ENCODE data around the gene CHRNA9. TPM values are rescaled to one million over a fixed set of nuclear protein-coding genes. Genes with fewer than 3 reads are reported as not detected.

Gene CHRNA9
- total RNA-seq, 2 donors from 2014 or later = 0.90 TPM; not detected in 1

- no peaks in the 10 kb centered on the region for H3K36me3 ChIP-seq (ENCODE audit: control insufficient read depth, insufficient read depth, low read length)
- H3K9ac ChIP-seq (ENCODE audit: extremely low read depth, low read length, poor library complexity, severe bottlenecking) = no peak overlapping the region
- no peak for DNase-seq
- 77 to 86% methylated on average over 7 to 8 of the region's 8 CpGs for WGBS, 2 experiments (ENCODE audit: insufficient coverage in 1 of 2, insufficient read length in 1 of 2)
- Mint-ChIP-seq H3K9me3 (no peaks in the 10 kb centered on the region), H3K27me3 (ENCODE audit: insufficient read depth) (no peaks in the 10 kb centered on the region), H3K36me3 (ENCODE audit: low read depth) (no peaks in the 10 kb centered on the region), H3K27ac (no peak overlapping the region), H3K4me1 (peaks cover 15% of the 10 kb centered on the region), H3K4me3 (no peak overlapping the region)
- no peaks in the 10 kb centered on the region for H3K27me3 ChIP-seq (ENCODE audit: control insufficient read depth, insufficient read depth, low read length, poor library complexity, severe bottlenecking)
- peaks cover 5% of the 10 kb centered on the region for H3K9me3 ChIP-seq (ENCODE audit: control insufficient read depth, low read length)
- no peak overlapping the region for H3K27ac ChIP-seq (ENCODE audit: low read depth, low read length)
- no peak overlapping the region for H3K4me3 ChIP-seq (ENCODE audit: low read length)
- peaks cover 3% of the 10 kb centered on the region for H3K4me1 ChIP-seq (ENCODE audit: control insufficient read depth, insufficient read depth, low read length)
- no peak for TF ChIP-seq CTCF (conservative IDR thresholded peaks at IDR 0.05)
Measured at GRCh38 chr4:40333921-40334352, 1.2 kb upstream of the CHRNA9 start.

GRCh38 chr4:40335525-40335894 is 377 bp downstream of the CHRNA9 start:
- Mint-ChIP-seq H3K4me1 (peaks cover 16% of the 10 kb centered on the region), H3K27me3 (ENCODE audit: insufficient read depth) (no peaks in the 10 kb centered on the region), H3K9me3 (no peaks in the 10 kb centered on the region), H3K36me3 (ENCODE audit: low read depth) (no peaks in the 10 kb centered on the region), H3K4me3 (peak overlapping the region; percentile 7), H3K27ac (no peak overlapping the region)
- peaks cover 5% of the 10 kb centered on the region for H3K9me3 ChIP-seq (ENCODE audit: control insufficient read depth, low read length)
- no peak overlapping the region for H3K9ac ChIP-seq (ENCODE audit: extremely low read depth, low read length, poor library complexity, severe bottlenecking)
- H3K27me3 ChIP-seq (ENCODE audit: control insufficient read depth, insufficient read depth, low read length, poor library complexity, severe bottlenecking) = no peaks in the 10 kb centered on the region
- peaks cover 3% of the 10 kb centered on the region for H3K4me1 ChIP-seq (ENCODE audit: control insufficient read depth, insufficient read depth, low read length)
- no peak overlapping the region for H3K27ac ChIP-seq (ENCODE audit: low read depth, low read length)
- WGBS, 2 experiments (ENCODE audit: insufficient coverage in 1 of 2, insufficient read length in 1 of 2) = 76 to 79% methylated on average over 3 to 4 of the region's 4 CpGs
- H3K36me3 ChIP-seq (ENCODE audit: control insufficient read depth, insufficient read depth, low read length) = no peaks in the 10 kb centered on the region
- no peak for TF ChIP-seq CTCF (conservative IDR thresholded peaks at IDR 0.05)
- H3K4me3 ChIP-seq (ENCODE audit: low read length) = no peak overlapping the region
- no peak for DNase-seq

- Histone ChIP-seq H3K36me3 (ENCODE audit: control insufficient read depth, insufficient read depth, low read length) (no peaks in the 10 kb centered on the region), H3K9ac (ENCODE audit: extremely low read depth, low read length, poor library complexity, severe bottlenecking) (no peak overlapping the region), H3K4me1 (ENCODE audit: control insufficient read depth, insufficient read depth, low read length) (peaks cover 3% of the 10 kb centered on the region), H3K27me3 (ENCODE audit: control insufficient read depth, insufficient read depth, low read length, poor library complexity, severe bottlenecking) (no peaks in the 10 kb centered on the region), H3K27ac (ENCODE audit: low read depth, low read length) (no peak overlapping the region), H3K9me3 (ENCODE audit: control insufficient read depth, low read length) (peaks cover 5% of the 10 kb centered on the region), H3K4me3 (ENCODE audit: low read length) (no peak overlapping the region)
- Mint-ChIP-seq H3K4me1 (peaks cover 18% of the 10 kb centered on the region), H3K9me3 (no peaks in the 10 kb centered on the region), H3K36me3 (ENCODE audit: low read depth) (no peaks in the 10 kb centered on the region), H3K4me3 (no peak overlapping the region), H3K27me3 (ENCODE audit: insufficient read depth) (no peaks in the 10 kb centered on the region), H3K27ac (no peak overlapping the region)
- no peak for DNase-seq
- 91 to 98% methylated on average over 8 to 9 of the region's 9 CpGs for WGBS, 2 experiments (ENCODE audit: insufficient coverage in 1 of 2, insufficient read length in 1 of 2)
- no peak for TF ChIP-seq CTCF (conservative IDR thresholded peaks at IDR 0.05)
Measured at GRCh38 chr4:40337051-40337450, 1.9 kb downstream of the CHRNA9 start.

All from endodermal cell (in vitro differentiated cells).